Measurements from ENCODE around the gene ZAR1. TPM values are rescaled to one million over a fixed set of nuclear protein-coding genes. Genes with fewer than 3 reads are reported as not detected.

Gene ZAR1
- total and polyA plus RNA-seq, 9 of the 15 experiments (the other 6 are each of a cell fraction or from before 2014, with no cell fraction given) = 0.07 to 0.84 (median 0.28) TPM; not detected in 1

- peak; percentile 55; the same call in 1 of the 2 replicates for TF ChIP-seq ZBTB2 (IDR thresholded peaks at IDR 0.05)
- TF ChIP-seq RNF2 (IDR thresholded peaks at IDR 0.05) = peak; percentile 63
- no peak for TF ChIP-seq E2F8 (IDR thresholded peaks at IDR 0.05; ENCODE audit: low read depth, partially characterized antibody)
- peak; percentile 32; the same call in 1 of the 2 replicates for TF ChIP-seq POLR2AphosphoS5 (IDR thresholded peaks at IDR 0.05; ENCODE audit: control insufficient read depth, insufficient read depth, low read depth, low read length)
- peak; percentile 47; the same call in 1 of the 2 replicates for TF ChIP-seq NBN (IDR thresholded peaks at IDR 0.05; ENCODE audit: low read depth)
- peak in 1 of 2 experiments; percentile 22; a peak in 1 of 4 replicates for TF ChIP-seq ETV6 (IDR thresholded peaks at IDR 0.05; ENCODE audit: borderline replicate concordance in 1 of 2, low read depth in 2 of 2, low read length in 1 of 2)
- TF ChIP-seq ETV6 (CRISPR knock-in tag; IDR thresholded peaks at IDR 0.05; ENCODE audit: borderline replicate concordance) = no peak
- TF ChIP-seq ZNF253 (CRISPR knock-in tag; conservative IDR thresholded peaks at IDR 0.05) = no peak
- TF ChIP-seq TRIM24 (IDR thresholded peaks at IDR 0.05) = no peak; a peak in 2 of 4 replicates
- peak; percentile 30 for TF ChIP-seq CCNT2 (IDR thresholded peaks at IDR 0.05; ENCODE audit: borderline replicate concordance, extremely low read depth, insufficient read length, low read depth, low read length)
- peak; percentile 74 for TF ChIP-seq TEAD4 (IDR thresholded peaks at IDR 0.05; ENCODE audit: low read length)
- no peak for TF ChIP-seq TEAD4 (CRISPR knock-in tag; IDR thresholded peaks at IDR 0.05; ENCODE audit: borderline replicate concordance)
- TF ChIP-seq, protein P1, sequence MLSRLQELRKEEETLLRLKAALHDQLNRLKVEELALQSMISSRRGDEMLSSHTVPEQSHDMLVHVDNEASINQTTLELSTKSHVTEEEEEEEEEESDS (CRISPR knock-in tag; IDR thresholded peaks at IDR 0.05) = no peak
- TF ChIP-seq STAT5A (IDR thresholded peaks at IDR 0.05; ENCODE audit: borderline replicate concordance, low read length) = no peak
Measured at GRCh38 chr4:48481581-48481980, 8.5 kb upstream of the ZAR1 start (continued).

All from K562 (cell line).